Adrenal gland (tissue), 12 donors: Measurements from ENCODE around the gene LRRK1. TPM values are rescaled to one million over a fixed set of nuclear protein-coding genes. Genes with fewer than 3 reads are reported as not detected.

ENCODE experiments used
- DNase-seq, 7 donors: peaks; one replicate each; pipeline ENCODE4 v3.0.0-alpha.2; 2019 to 2020
- H3K27ac ChIP-seq, 5 donors: fragments of 200-600 bp; sonication (generic) in 4 of 5; 1 replicate in 3 of 5; 2 replicates in 2 of 5; pipeline versions ENCODE4 v1.5.1 to v1.8.0; 2016 to 2020; ENCODE audit warnings: mild to moderate bottlenecking in 1 of 5
- H3K27me3 ChIP-seq: fragments of 200-600 bp; 2 replicates; pipeline ENCODE4 v1.8.0; 2021
- H3K36me3 ChIP-seq, 2 donors: fragments of 200-600 bp; replicated peaks in 1 of 2; 1 replicate in 1 of 2; 2 replicates in 1 of 2; pipeline versions ENCODE4 v1.5.1 to v1.8.0; 2018 to 2022
- H3K4me1 ChIP-seq, 2 donors: fragments of 200-600 bp; replicated peaks in 1 of 2; 1 replicate in 1 of 2; 2 replicates in 1 of 2; pipeline versions ENCODE4 v1.5.1 to v1.8.0; 2018 to 2021
- H3K4me3 ChIP-seq, 4 donors: fragments of 200-600 bp; sonication (generic) in 3 of 4; one replicate each; pipeline ENCODE4 v1.5.1; 2016 to 2018
- H3K9me3 ChIP-seq, 3 donors: fragments of 200-600 bp; sonication (generic) in 1 of 3; replicated peaks in 1 of 3; 1 replicate in 2 of 3; 2 replicates in 1 of 3; pipeline versions ENCODE4 v1.5.1 to v1.8.0; 2016 to 2021
- POLR2A ChIP-seq, 2 donors: fragments of 450-650 bp; IDR thresholded peaks; one replicate each; pipeline ENCODE4 v1.6.1; 2017; ENCODE audit warnings: antibody characterized with exemption in 2 of 2, mild to moderate bottlenecking in 2 of 2, moderate library complexity in 1 of 2
- WGBS, 4 donors: extraction: QIAGEN DNeasy Blood & Tissue Kit in 2 of 4; methylation state at CpG; one replicate each; pipeline versions ENCODE4 v1.1.5 to v1.1.7; 2013 to 2017; 5-methylcytosine and 5-hydroxymethylcytosine counted together
- intact Hi-C, 2 donors: fragments of 100-400 bp; cut with DNase I; formaldehyde crosslinking; loops; one replicate each; pipeline versions ENCODE4 v1.14.1 to v1.15.0; 2022 to 2023
- polyA plus RNA-seq, 3 donors: library from polyadenylated mRNA; stranded (reverse); fragments of 200-250 nt in 2 of 3; fragments of 350-450 nt in 1 of 3; fragmentation: Illumina TruSeq in 1 of 3; extraction: RNeasy Lipid Tissue Mini Kit (QIAGEN cat#74804) in 1 of 3; gene quantifications; one replicate each; pipeline ENCODE4 v1.2.3, GENCODE V29; 2013 to 2014
- total RNA-seq, 9 donors: library from RNA; depleted of rRNA in 4 of 9; stranded (reverse); fragments of >200 nt in 4 of 9; fragments of 120-200 nt in 1 of 9; fragmentation: NEBNext Ultra II Directional in 1 of 9; extraction: Animal tissue kit (Norgen Biotek cat#: 25700) in 1 of 9; gene quantifications; one replicate each; pipeline versions ENCODE4 v1.1.0 to v1.2.4, GENCODE V29; 2013 to 2023
- TF ChIP-seq, protein P1 (sequence below), 6 experiments: fragments of 450-650 bp in 4 of 6; fragments of 200-600 bp in 2 of 6; sonication (generic) in 1 of 6; IDR thresholded peaks; 1 replicate in 5 of 6; 2 replicates in 1 of 6; pipeline versions ENCODE4 v1.5.1 to v1.8.0; 2016 to 2021; ENCODE audit warnings: antibody characterized with exemption in 6 of 6, mild to moderate bottlenecking in 2 of 6, moderate library complexity in 1 of 6
- donor health status: healthy with polysubstance abuse.
- donor health status: Bipolar disorder and iron deficiency.
- donor health status: DM: yes; HTN: yes; CAD: no.
- donor health status: DM: no; HTN: no; CAD: no.
- donor health status: DM: no; HTN: no; CAD: no.
- donor health status: DM: yes; HTN: yes; CAD: no.

Gene LRRK1
- total and polyA plus RNA-seq, 12 donors: 0.44 to 13.1 (median 7.7) TPM

DNA sequence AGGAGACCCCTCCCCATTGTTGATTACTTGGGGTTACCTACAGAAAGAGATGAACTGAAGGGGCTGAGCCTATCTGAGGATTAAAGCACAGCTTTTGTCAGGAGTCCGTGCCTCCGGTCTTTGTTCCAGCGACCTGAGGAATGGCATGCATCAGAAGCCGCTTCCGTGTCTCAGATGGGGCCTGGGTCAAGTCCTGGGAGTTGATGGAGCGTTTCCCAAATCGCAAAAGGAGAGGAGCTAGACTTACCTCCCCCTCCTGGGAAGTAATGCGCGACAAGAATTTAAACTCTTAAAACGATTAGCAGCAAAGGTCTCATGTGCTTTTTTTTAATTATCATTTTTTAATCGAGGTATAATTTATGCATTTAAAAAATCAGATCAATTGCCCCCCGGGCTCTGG lies 40.5 kb upstream of the LRRK1 start:
- H3K27me3 ChIP-seq: peaks cover 26% of the 10 kb centered on the region
- TF ChIP-seq POLR2A (IDR thresholded peaks at IDR 0.05): no peak
- no peaks in the 10 kb centered on the region for H3K36me3 ChIP-seq
- H3K9me3 ChIP-seq: no peaks in the 10 kb centered on the region
- peak overlapping the region in 1 of 4 donors; percentile 41 for H3K4me3 ChIP-seq
- no peak overlapping the region for H3K27ac ChIP-seq
- intact Hi-C loops: loop anchor here in 1 of 2 donors (10.0 kb wide), 1 partner anchor 244 kb away; no protein-coding TSS in a partner anchor
- WGBS, 4 donors: 35 to 57% (median 38%) methylated on average over 12 of the region's 12 CpGs
- no peak for DNase-seq
- no peaks in the 10 kb centered on the region for H3K4me1 ChIP-seq

DNA sequence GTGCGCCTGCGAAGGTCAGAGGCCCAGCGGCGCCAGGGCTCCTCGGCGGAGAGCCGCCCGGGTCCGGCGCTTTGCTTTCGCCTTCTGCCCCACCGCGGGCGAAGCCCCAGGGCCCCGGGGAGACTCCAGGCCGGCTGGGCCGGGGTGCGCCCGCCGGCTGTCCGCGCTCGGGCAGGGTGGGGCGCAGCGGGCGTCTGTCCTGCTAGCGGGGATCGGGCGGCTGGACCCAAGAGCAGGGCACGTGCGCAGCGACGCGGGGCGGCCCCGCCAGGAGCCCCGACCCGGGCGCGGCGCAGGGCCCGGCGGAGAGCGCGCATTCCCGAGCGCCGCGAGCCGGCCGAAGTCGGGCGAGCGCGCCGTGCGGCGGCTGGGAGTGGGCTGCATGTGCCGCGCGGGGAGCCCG lies 40.1 kb upstream of the LRRK1 start:
- TF ChIP-seq POLR2A (IDR thresholded peaks at IDR 0.05): no peak
- TF ChIP-seq, protein P1, sequence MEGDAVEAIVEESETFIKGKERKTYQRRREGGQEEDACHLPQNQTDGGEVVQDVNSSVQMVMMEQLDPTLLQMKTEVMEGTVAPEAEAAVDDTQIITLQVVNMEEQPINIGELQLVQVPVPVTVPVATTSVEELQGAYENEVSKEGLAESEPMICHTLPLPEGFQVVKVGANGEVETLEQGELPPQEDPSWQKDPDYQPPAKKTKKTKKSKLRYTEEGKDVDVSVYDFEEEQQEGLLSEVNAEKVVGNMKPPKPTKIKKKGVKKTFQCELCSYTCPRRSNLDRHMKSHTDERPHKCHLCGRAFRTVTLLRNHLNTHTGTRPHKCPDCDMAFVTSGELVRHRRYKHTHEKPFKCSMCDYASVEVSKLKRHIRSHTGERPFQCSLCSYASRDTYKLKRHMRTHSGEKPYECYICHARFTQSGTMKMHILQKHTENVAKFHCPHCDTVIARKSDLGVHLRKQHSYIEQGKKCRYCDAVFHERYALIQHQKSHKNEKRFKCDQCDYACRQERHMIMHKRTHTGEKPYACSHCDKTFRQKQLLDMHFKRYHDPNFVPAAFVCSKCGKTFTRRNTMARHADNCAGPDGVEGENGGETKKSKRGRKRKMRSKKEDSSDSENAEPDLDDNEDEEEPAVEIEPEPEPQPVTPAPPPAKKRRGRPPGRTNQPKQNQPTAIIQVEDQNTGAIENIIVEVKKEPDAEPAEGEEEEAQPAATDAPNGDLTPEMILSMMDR (IDR thresholded peaks at IDR 0.05): no peak
- Histone ChIP-seq H3K4me1 (no peaks in the 10 kb centered on the region), H3K9me3 (no peaks in the 10 kb centered on the region), H3K4me3 (peak overlapping the region in 1 of 4 donors; percentile 41), H3K27ac (no peak overlapping the region), H3K36me3 (no peaks in the 10 kb centered on the region), H3K27me3 (peaks cover 24% of the 10 kb centered on the region)
- 2 to 28% (median 4%) methylated on average over 4 to 62 of the region's 62 CpGs for WGBS, 4 donors
- intact Hi-C loops: loop anchor here in 1 of 2 donors (10.0 kb wide), 1 partner anchor 244 kb away; no protein-coding TSS in a partner anchor
- no peak for DNase-seq

DNA sequence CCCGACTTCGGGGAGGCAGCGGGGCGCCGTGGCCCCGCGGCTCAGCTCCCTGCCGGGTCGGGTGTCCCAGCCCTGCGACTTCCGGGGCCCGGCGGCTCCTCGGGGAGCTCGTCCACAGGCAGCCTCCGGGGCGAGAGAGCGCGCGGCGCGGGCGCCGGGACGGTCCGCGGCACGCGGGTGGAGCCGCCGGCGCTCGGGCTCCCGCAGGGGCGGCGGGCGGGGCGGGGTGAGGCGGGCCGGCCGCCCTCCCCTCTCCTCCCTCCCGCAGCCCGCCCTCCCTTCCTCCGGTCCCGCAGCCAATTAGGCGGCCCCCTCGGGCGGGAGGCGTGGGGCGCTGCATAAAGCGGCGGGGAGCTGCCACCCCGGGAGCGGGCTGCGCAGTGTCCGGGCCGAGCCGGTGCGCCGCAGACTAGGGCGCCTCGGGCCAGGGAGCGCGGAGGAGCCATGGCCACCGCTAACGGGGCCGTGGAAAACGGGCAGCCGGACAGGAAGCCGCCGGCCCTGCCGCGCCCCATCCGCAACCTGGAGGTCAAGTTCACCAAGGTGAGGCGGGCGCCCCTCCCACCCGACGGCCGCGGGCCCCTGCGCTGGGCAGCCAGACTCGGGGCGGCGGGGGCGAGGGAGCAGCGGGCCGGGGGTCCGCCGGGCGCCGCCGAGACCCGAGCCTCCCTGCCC lies 39.6 kb upstream of the LRRK1 start, which contains the start of gene ALDH1A3:
TSS of gene ALDH1A3 (plus strand) at position 368 of the 675 bp plus-strand sequence. CDS start at position 445, 77 bp downstream.
- TF ChIP-seq POLR2A (IDR thresholded peaks at IDR 0.05): peak in 1 of 2 donors; percentile 21
- TF ChIP-seq, protein P1 (IDR thresholded peaks at IDR 0.05): no peak
- DNase-seq: no peak
- H3K27me3 ChIP-seq: peaks cover 26% of the 10 kb centered on the region
- H3K4me3 ChIP-seq: peak within 1 kb of the TSS in 1 of 4 donors; percentile 50
- H3K9me3 ChIP-seq: no peaks in the 10 kb centered on the region
- no peaks in the 10 kb centered on the region for H3K36me3 ChIP-seq
- intact Hi-C loops: loop anchor here in 1 of 2 donors (10.0 kb wide), 1 partner anchor 245 kb away; no protein-coding TSS in a partner anchor
- H3K27ac ChIP-seq: peak within 1 kb of the TSS in 1 of 5 donors; percentile 16
- H3K4me1 ChIP-seq: no peaks in the 10 kb centered on the region
- 0 to 1% methylated on average over 60 to 93 of the region's 93 CpGs; no CpG with 5 or more reads in 2 of the 4 donors for WGBS, 4 donors

DNA sequence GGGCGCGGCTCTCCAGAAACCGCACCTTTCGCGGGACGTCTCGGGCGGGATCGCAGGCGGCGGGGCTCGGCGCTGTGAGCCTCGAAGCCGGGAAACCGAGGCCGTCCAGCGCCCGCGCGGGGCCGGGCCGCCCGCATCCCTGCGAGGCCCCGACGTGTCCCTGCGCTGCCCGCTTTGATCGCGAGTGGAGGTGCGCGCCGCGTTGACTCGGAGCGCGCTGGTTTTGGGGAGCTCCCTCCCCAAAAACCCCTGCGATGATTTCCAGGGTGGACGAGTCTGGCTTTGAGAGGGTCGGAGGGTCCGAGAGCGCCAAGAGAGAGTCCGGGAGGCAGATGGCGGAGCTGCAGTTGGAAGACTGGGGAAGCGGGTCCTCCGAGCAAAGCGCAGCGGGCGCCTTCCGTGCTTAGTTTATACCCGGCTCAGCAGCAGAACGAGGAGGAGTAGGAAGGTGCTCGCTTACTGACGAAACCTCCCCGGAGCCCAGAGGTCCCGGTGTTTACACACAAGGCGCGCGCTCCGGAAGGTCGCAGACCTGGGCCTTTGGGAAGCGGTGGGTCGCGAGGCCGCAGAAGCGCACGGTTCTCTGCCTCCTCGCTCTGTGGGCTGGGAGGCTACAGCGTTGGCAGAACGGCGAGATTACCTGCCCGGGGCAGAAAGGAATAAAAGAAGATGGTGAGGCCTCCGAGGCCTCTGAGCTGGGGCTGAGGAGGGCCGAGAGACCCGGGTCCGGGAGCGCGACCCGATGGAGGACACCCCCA lies 38.8 kb upstream of the LRRK1 start:
- H3K27me3 ChIP-seq: peaks cover 31% of the 10 kb centered on the region
- intact Hi-C loops: no loop called here
- H3K9me3 ChIP-seq: no peaks in the 10 kb centered on the region
- WGBS, 4 donors: 4 to 15% (median 5%) methylated on average over 10 to 80 of the region's 80 CpGs
- no peak for TF ChIP-seq POLR2A (IDR thresholded peaks at IDR 0.05)
- TF ChIP-seq, protein P1 (IDR thresholded peaks at IDR 0.05): no peak
- peak overlapping the region in 1 of 4 donors; percentile 50 for H3K4me3 ChIP-seq
- H3K36me3 ChIP-seq: no peaks in the 10 kb centered on the region
- H3K27ac ChIP-seq: peak overlapping the region in 1 of 5 donors; percentile 16
- no peaks in the 10 kb centered on the region for H3K4me1 ChIP-seq
- no peak for DNase-seq
